Measurements from ENCODE around the gene REEP1. TPM values are rescaled to one million over a fixed set of nuclear protein-coding genes. Genes with fewer than 3 reads are reported as not detected.

Gene REEP1
- total and polyA plus RNA-seq, 2 experiments from 2014 or later: not detected

- Histone ChIP-seq H3K4me1 (ENCODE audit: insufficient read depth) (no peaks in the 10 kb centered on the region), H3K9me3 (ENCODE audit: low read depth) (no peaks in the 10 kb centered on the region), H3F3A (ENCODE audit: insufficient read depth) (no peaks in the 10 kb centered on the region), H4K20me1 (ENCODE audit: insufficient read depth) (no peaks in the 10 kb centered on the region), H3K27me3 (replicated peaks; ENCODE audit: insufficient read depth) (peaks cover 16% of the 10 kb centered on the region), H3K27ac (no peak overlapping the region), H3K4me2 (ENCODE audit: unreplicated experiment) (no peak overlapping the region), H3K4me3 (no peak overlapping the region), H3K36me3 (ENCODE audit: low read depth) (no peaks in the 10 kb centered on the region), H3K9ac (no peak overlapping the region), H2AFZ (no peak overlapping the region), H3K9me2 (ENCODE audit: insufficient read depth) (no peaks in the 10 kb centered on the region), H3K79me2 (ENCODE audit: insufficient read depth) (no peaks in the 10 kb centered on the region)
- no peak for DNase-seq
- TF ChIP-seq EZH2phosphoT487 (IDR thresholded peaks at IDR 0.05; ENCODE audit: insufficient read depth, low read depth) (no peak), EZH2 (IDR thresholded peaks at IDR 0.05; ENCODE audit: insufficient read depth, poor library complexity, severe bottlenecking) (no peak)
- in situ Hi-C loops (cut with MboI): no loop called here
- WGBS, 2 experiments (ENCODE audit: low coverage in 1 of 2, low lambda C conversion rate in 2 of 2, missing lambda C conversion rate in 2 of 2): 45 to 47% methylated on average over 4 of the region's 4 CpGs
Measured at GRCh38 chr2:86275384-86275799, 62.0 kb downstream of the REEP1 start.

DNA sequence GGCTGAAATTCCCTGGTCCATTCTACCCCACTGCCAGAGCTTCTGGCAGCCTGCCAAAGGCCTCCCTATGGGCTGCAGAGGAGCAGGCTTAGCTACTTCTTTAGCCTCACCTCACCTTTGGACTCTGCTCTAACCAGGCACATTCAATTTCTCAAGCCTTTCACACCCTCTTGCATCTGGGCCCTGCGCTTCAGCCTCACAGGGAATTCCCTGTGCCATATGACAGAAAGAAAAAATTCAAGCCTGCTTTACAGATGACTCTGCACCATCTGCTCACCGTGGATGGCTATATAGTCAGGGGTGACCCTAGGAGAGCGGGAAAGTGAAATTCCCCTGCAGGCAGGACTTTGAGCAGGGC is 62.5 kb downstream of the REEP1 start:
- Histone ChIP-seq H3K4me1 (ENCODE audit: insufficient read depth) (no peaks in the 10 kb centered on the region), H3K79me2 (ENCODE audit: insufficient read depth) (no peaks in the 10 kb centered on the region), H3K4me2 (ENCODE audit: unreplicated experiment) (no peak overlapping the region), H3F3A (ENCODE audit: insufficient read depth) (no peaks in the 10 kb centered on the region), H4K20me1 (ENCODE audit: insufficient read depth) (no peaks in the 10 kb centered on the region), H3K27me3 (replicated peaks; ENCODE audit: insufficient read depth) (peaks cover 14% of the 10 kb centered on the region), H3K36me3 (ENCODE audit: low read depth) (no peaks in the 10 kb centered on the region), H3K4me3 (no peak overlapping the region), H3K9ac (no peak overlapping the region), H3K9me2 (ENCODE audit: insufficient read depth) (no peaks in the 10 kb centered on the region), H3K27ac (no peak overlapping the region), H3K9me3 (ENCODE audit: low read depth) (no peaks in the 10 kb centered on the region), H2AFZ (no peak overlapping the region)
- no peak for TF ChIP-seq EZH2phosphoT487 (IDR thresholded peaks at IDR 0.05; ENCODE audit: insufficient read depth, low read depth)
- no peak for TF ChIP-seq EZH2 (IDR thresholded peaks at IDR 0.05; ENCODE audit: insufficient read depth, poor library complexity, severe bottlenecking)
- 40 to 53% methylated on average over 3 of the region's 3 CpGs for WGBS, 2 experiments (ENCODE audit: low coverage in 1 of 2, low lambda C conversion rate in 2 of 2, missing lambda C conversion rate in 2 of 2)
- DNase-seq: no peak
- in situ Hi-C loops (cut with MboI): no loop called here

DNA sequence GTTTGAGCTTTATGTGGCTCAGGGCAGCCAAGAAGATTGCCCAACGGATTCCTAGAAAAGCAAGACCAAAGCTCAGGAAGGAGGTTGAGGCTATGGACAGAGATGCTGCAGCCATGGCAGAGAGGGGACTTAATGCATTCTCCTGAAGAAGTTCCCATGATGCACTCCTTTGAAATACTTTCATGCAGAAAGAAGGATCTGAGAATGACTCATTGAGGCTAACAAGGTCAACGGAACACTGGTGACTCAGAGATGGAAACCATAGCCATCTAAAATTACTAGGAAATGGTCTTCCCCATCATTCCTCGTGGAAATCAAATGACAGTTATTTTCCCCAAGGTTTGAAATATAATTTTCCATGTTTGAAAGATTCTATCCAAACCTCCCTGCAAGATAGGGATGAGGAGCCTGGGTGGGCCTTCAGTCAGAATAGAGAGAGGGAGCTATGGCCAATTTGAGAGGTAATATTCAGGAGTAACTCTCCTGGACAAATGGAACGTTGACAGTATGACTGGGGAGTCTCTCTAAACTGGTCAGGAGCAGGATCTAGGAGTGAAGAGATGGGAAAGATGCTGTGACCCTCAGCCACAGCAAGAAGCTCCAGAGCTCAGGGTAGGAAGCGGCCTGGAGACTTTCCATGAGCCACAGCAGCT is 63.0 kb downstream of the REEP1 start:
- TF ChIP-seq EZH2 (IDR thresholded peaks at IDR 0.05; ENCODE audit: insufficient read depth, poor library complexity, severe bottlenecking): no peak
- no peak for TF ChIP-seq EZH2phosphoT487 (IDR thresholded peaks at IDR 0.05; ENCODE audit: insufficient read depth, low read depth)
- Histone ChIP-seq H3K9me3 (ENCODE audit: low read depth) (no peaks in the 10 kb centered on the region), H3K79me2 (ENCODE audit: insufficient read depth) (no peaks in the 10 kb centered on the region), H2AFZ (no peak overlapping the region), H3F3A (ENCODE audit: insufficient read depth) (no peaks in the 10 kb centered on the region), H3K9ac (no peak overlapping the region), H3K9me2 (ENCODE audit: insufficient read depth) (no peaks in the 10 kb centered on the region), H3K4me2 (ENCODE audit: unreplicated experiment) (no peak overlapping the region), H4K20me1 (ENCODE audit: insufficient read depth) (no peaks in the 10 kb centered on the region), H3K36me3 (ENCODE audit: low read depth) (no peaks in the 10 kb centered on the region), H3K27me3 (replicated peaks; ENCODE audit: insufficient read depth) (peaks cover 14% of the 10 kb centered on the region), H3K4me1 (ENCODE audit: insufficient read depth) (no peaks in the 10 kb centered on the region), H3K27ac (no peak overlapping the region), H3K4me3 (no peak overlapping the region)
- in situ Hi-C loops (cut with MboI): no loop called here
- 46 to 47% methylated on average over 5 of the region's 5 CpGs for WGBS, 2 experiments (ENCODE audit: low coverage in 1 of 2, low lambda C conversion rate in 2 of 2, missing lambda C conversion rate in 2 of 2)
- peak; percentile 23 for DNase-seq

DNA sequence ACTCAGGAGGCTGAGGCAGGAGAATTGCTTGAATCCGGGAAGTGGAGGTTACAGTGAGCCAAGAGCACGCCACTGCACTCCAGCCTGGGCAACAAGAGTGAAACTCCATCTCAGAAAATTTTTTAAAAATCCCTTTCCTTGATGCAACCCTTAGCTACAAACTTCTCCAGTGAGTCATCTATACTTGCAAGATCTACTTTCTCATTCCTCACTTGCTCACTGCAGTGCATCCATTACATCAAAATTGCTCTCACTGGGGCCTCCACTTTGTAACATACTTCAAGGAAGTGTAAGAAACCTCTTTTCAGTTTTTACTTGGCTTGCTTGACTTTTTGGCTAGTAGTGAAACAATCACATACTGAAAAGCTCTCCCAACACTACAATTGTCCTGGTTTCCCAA is 65.3 kb downstream of the REEP1 start:
- no peak for TF ChIP-seq EZH2 (IDR thresholded peaks at IDR 0.05; ENCODE audit: insufficient read depth, poor library complexity, severe bottlenecking)
- no peak for TF ChIP-seq EZH2phosphoT487 (IDR thresholded peaks at IDR 0.05; ENCODE audit: insufficient read depth, low read depth)
- Histone ChIP-seq H3K9me3 (ENCODE audit: low read depth) (no peaks in the 10 kb centered on the region), H3K36me3 (ENCODE audit: low read depth) (no peaks in the 10 kb centered on the region), H3K9me2 (ENCODE audit: insufficient read depth) (no peaks in the 10 kb centered on the region), H3K27ac (no peak overlapping the region), H3F3A (ENCODE audit: insufficient read depth) (no peaks in the 10 kb centered on the region), H3K4me3 (no peak overlapping the region), H3K4me1 (ENCODE audit: insufficient read depth) (no peaks in the 10 kb centered on the region), H4K20me1 (ENCODE audit: insufficient read depth) (no peaks in the 10 kb centered on the region), H2AFZ (no peak overlapping the region), H3K9ac (no peak overlapping the region), H3K79me2 (ENCODE audit: insufficient read depth) (no peaks in the 10 kb centered on the region), H3K27me3 (replicated peaks; ENCODE audit: insufficient read depth) (no peaks in the 10 kb centered on the region; the same call in 1 of the 2 replicates), H3K4me2 (ENCODE audit: unreplicated experiment) (no peak overlapping the region)
- 22 to 39% methylated on average over 2 of the region's 2 CpGs for WGBS, 2 experiments (ENCODE audit: low coverage in 1 of 2, low lambda C conversion rate in 2 of 2, missing lambda C conversion rate in 2 of 2)
- in situ Hi-C loops (cut with MboI): no loop called here
- no peak for DNase-seq

GRCh38 chr2:86271248-86271647 is 66.2 kb downstream of the REEP1 start:
- Histone ChIP-seq H3K4me2 (ENCODE audit: unreplicated experiment) (no peak overlapping the region), H3K9ac (no peak overlapping the region), H3K9me2 (ENCODE audit: insufficient read depth) (no peaks in the 10 kb centered on the region), H3K36me3 (ENCODE audit: low read depth) (no peaks in the 10 kb centered on the region), H3F3A (ENCODE audit: insufficient read depth) (no peaks in the 10 kb centered on the region), H3K79me2 (ENCODE audit: insufficient read depth) (no peaks in the 10 kb centered on the region), H2AFZ (no peak overlapping the region), H3K4me3 (no peak overlapping the region), H4K20me1 (ENCODE audit: insufficient read depth) (no peaks in the 10 kb centered on the region), H3K27me3 (replicated peaks; ENCODE audit: insufficient read depth) (no peaks in the 10 kb centered on the region; the same call in 1 of the 2 replicates), H3K4me1 (ENCODE audit: insufficient read depth) (no peaks in the 10 kb centered on the region), H3K9me3 (ENCODE audit: low read depth) (no peaks in the 10 kb centered on the region), H3K27ac (no peak overlapping the region)
- TF ChIP-seq EZH2phosphoT487 (IDR thresholded peaks at IDR 0.05; ENCODE audit: insufficient read depth, low read depth) (no peak), EZH2 (IDR thresholded peaks at IDR 0.05; ENCODE audit: insufficient read depth, poor library complexity, severe bottlenecking) (no peak)
- in situ Hi-C loops (cut with MboI): no loop called here
- DNase-seq: no peak
